ENCODE data around the gene RPGRIP1.

DNA sequence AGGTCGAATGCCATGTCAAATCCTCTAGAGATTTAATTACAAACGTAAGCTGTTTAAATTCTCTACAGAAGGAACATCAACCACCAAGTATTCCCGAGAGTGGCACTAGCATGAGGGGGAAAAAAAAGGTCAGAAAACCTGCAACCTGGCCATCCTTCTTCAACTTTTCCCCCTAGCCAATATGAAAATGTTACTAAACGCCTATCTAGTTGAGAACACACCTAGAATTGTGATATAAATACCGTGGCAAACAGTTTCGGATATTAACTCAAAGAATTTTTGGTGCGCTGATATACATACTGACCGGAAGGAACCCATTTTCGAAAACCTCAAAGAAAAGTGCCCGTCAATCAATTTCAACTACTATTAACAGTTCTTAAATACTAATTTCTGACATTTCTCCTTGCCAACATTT lies 12.4 kb upstream of the RPGRIP1 start:
- TF ChIP-seq, protein P1, sequence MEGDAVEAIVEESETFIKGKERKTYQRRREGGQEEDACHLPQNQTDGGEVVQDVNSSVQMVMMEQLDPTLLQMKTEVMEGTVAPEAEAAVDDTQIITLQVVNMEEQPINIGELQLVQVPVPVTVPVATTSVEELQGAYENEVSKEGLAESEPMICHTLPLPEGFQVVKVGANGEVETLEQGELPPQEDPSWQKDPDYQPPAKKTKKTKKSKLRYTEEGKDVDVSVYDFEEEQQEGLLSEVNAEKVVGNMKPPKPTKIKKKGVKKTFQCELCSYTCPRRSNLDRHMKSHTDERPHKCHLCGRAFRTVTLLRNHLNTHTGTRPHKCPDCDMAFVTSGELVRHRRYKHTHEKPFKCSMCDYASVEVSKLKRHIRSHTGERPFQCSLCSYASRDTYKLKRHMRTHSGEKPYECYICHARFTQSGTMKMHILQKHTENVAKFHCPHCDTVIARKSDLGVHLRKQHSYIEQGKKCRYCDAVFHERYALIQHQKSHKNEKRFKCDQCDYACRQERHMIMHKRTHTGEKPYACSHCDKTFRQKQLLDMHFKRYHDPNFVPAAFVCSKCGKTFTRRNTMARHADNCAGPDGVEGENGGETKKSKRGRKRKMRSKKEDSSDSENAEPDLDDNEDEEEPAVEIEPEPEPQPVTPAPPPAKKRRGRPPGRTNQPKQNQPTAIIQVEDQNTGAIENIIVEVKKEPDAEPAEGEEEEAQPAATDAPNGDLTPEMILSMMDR (IDR thresholded peaks at IDR 0.05): no peak
- no peak for TF ChIP-seq TEAD4 (CRISPR knock-in tag; IDR thresholded peaks at IDR 0.05)
- no peak for TF ChIP-seq KAT7 (CRISPR knock-in tag; IDR thresholded peaks at IDR 0.05; ENCODE audit: borderline replicate concordance)
- TF ChIP-seq FOXK1 (CRISPR knock-in tag; IDR thresholded peaks at IDR 0.05): no peak
- TF ChIP-seq, protein P2, sequence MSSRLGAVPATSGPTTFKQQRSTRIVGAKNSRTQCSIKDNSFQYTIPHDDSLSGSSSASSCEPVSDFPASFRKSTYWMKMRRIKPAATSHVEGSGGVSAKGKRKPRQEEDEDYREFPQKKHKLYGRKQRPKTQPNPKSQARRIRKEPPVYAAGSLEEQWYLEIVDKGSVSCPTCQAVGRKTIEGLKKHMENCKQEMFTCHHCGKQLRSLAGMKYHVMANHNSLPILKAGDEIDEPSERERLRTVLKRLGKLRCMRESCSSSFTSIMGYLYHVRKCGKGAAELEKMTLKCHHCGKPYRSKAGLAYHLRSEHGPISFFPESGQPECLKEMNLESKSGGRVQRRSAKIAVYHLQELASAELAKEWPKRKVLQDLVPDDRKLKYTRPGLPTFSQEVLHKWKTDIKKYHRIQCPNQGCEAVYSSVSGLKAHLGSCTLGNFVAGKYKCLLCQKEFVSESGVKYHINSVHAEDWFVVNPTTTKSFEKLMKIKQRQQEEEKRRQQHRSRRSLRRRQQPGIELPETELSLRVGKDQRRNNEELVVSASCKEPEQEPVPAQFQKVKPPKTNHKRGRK (CRISPR knock-in tag; IDR thresholded peaks at IDR 0.05; ENCODE audit: borderline replicate concordance): no peak
- TF ChIP-seq, protein P3, sequence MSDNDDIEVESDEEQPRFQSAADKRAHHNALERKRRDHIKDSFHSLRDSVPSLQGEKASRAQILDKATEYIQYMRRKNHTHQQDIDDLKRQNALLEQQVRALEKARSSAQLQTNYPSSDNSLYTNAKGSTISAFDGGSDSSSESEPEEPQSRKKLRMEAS (CRISPR knock-in tag; IDR thresholded peaks at IDR 0.05): no peak
- TF ChIP-seq, protein P4, sequence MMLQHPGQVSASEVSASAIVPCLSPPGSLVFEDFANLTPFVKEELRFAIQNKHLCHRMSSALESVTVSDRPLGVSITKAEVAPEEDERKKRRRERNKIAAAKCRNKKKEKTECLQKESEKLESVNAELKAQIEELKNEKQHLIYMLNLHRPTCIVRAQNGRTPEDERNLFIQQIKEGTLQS (CRISPR knock-in tag; conservative IDR thresholded peaks at IDR 0.05): no peak
- no peak for TF ChIP-seq CREM (CRISPR knock-in tag; IDR thresholded peaks at IDR 0.05)
- TF ChIP-seq, protein P5, sequence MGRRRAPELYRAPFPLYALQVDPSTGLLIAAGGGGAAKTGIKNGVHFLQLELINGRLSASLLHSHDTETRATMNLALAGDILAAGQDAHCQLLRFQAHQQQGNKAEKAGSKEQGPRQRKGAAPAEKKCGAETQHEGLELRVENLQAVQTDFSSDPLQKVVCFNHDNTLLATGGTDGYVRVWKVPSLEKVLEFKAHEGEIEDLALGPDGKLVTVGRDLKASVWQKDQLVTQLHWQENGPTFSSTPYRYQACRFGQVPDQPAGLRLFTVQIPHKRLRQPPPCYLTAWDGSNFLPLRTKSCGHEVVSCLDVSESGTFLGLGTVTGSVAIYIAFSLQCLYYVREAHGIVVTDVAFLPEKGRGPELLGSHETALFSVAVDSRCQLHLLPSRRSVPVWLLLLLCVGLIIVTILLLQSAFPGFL (CRISPR knock-in tag; IDR thresholded peaks at IDR 0.05; ENCODE audit: borderline replicate concordance): no peak
- TF ChIP-seq, protein P6, sequence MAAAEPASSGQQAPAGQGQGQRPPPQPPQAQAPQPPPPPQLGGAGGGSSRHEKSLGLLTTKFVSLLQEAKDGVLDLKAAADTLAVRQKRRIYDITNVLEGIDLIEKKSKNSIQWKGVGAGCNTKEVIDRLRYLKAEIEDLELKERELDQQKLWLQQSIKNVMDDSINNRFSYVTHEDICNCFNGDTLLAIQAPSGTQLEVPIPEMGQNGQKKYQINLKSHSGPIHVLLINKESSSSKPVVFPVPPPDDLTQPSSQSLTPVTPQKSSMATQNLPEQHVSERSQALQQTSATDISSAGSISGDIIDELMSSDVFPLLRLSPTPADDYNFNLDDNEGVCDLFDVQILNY (CRISPR knock-in tag; IDR thresholded peaks at IDR 0.05): no peak
- TF ChIP-seq, protein P7, sequence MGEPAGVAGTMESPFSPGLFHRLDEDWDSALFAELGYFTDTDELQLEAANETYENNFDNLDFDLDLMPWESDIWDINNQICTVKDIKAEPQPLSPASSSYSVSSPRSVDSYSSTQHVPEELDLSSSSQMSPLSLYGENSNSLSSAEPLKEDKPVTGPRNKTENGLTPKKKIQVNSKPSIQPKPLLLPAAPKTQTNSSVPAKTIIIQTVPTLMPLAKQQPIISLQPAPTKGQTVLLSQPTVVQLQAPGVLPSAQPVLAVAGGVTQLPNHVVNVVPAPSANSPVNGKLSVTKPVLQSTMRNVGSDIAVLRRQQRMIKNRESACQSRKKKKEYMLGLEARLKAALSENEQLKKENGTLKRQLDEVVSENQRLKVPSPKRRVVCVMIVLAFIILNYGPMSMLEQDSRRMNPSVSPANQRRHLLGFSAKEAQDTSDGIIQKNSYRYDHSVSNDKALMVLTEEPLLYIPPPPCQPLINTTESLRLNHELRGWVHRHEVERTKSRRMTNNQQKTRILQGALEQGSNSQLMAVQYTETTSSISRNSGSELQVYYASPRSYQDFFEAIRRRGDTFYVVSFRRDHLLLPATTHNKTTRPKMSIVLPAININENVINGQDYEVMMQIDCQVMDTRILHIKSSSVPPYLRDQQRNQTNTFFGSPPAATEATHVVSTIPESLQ (CRISPR knock-in tag; IDR thresholded peaks at IDR 0.05): no peak
- TF ChIP-seq, protein P8, sequence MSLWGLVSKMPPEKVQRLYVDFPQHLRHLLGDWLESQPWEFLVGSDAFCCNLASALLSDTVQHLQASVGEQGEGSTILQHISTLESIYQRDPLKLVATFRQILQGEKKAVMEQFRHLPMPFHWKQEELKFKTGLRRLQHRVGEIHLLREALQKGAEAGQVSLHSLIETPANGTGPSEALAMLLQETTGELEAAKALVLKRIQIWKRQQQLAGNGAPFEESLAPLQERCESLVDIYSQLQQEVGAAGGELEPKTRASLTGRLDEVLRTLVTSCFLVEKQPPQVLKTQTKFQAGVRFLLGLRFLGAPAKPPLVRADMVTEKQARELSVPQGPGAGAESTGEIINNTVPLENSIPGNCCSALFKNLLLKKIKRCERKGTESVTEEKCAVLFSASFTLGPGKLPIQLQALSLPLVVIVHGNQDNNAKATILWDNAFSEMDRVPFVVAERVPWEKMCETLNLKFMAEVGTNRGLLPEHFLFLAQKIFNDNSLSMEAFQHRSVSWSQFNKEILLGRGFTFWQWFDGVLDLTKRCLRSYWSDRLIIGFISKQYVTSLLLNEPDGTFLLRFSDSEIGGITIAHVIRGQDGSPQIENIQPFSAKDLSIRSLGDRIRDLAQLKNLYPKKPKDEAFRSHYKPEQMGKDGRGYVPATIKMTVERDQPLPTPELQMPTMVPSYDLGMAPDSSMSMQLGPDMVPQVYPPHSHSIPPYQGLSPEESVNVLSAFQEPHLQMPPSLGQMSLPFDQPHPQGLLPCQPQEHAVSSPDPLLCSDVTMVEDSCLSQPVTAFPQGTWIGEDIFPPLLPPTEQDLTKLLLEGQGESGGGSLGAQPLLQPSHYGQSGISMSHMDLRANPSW (CRISPR knock-in tag; conservative IDR thresholded peaks at IDR 0.05; ENCODE audit: low read depth): no peak

Data from WTC11 (cell line).